ENCODE measurements around the gene RORC.

DNA sequence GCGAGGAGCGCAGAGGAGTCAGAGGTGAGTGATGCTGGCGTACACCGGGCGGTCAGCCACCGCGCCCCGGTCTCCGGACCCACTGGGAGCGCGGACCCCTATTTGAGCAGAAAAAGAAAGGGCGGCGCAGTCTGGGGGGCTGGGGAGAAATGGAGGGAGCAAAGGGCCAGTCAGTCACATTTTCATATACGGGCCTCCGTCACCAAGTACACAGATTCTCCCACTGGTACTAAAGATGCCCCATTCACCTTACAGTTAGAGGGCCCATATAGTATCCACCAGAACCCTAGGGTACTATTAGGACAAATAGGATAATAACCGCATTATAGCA lies 7.4 kb upstream of the RORC start:
- TF ChIP-seq EZH2phosphoT487 (IDR thresholded peaks at IDR 0.05; ENCODE audit: low read length) (no peak), EZH2 (optimal IDR thresholded peaks at IDR 0.05; ENCODE audit: low read depth, low read length) (no peak)
- TF ChIP-seq, protein P1, sequence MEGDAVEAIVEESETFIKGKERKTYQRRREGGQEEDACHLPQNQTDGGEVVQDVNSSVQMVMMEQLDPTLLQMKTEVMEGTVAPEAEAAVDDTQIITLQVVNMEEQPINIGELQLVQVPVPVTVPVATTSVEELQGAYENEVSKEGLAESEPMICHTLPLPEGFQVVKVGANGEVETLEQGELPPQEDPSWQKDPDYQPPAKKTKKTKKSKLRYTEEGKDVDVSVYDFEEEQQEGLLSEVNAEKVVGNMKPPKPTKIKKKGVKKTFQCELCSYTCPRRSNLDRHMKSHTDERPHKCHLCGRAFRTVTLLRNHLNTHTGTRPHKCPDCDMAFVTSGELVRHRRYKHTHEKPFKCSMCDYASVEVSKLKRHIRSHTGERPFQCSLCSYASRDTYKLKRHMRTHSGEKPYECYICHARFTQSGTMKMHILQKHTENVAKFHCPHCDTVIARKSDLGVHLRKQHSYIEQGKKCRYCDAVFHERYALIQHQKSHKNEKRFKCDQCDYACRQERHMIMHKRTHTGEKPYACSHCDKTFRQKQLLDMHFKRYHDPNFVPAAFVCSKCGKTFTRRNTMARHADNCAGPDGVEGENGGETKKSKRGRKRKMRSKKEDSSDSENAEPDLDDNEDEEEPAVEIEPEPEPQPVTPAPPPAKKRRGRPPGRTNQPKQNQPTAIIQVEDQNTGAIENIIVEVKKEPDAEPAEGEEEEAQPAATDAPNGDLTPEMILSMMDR (IDR thresholded peaks at IDR 0.05; ENCODE audit: low read length), result no peak

Data from MM.1S (cell line).